Measurements from ENCODE around the gene TNFSF4.

The TNFSF4 gene

DNA sequence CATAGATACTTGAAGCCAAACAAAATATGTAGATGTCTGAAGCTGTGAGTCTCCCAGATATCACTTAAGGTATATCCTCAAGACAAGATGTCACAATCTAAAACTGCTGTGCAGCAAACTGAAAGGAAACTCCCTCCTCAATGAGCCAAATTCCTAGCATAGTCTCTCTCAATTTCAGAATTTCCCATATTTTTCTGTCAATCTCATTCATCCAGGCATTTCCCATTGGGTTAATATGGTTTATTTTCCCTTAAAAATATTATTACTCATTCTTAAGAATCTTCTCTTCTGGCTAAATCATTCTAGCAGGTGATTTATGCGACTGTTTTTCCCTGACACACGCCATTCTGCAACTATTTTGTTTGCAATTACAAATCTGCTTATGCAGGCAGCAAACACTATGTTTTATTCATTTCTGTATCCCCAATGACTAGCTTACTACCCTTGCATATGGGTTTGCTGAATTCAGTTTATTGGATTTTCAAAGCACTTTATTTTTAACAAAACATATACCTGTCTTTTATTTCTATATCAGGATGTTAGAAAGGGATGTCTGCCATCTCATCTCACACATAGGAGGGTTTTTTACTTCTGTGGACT, 69.9 kb downstream of the TNFSF4 start:
- TF ChIP-seq, protein P1, sequence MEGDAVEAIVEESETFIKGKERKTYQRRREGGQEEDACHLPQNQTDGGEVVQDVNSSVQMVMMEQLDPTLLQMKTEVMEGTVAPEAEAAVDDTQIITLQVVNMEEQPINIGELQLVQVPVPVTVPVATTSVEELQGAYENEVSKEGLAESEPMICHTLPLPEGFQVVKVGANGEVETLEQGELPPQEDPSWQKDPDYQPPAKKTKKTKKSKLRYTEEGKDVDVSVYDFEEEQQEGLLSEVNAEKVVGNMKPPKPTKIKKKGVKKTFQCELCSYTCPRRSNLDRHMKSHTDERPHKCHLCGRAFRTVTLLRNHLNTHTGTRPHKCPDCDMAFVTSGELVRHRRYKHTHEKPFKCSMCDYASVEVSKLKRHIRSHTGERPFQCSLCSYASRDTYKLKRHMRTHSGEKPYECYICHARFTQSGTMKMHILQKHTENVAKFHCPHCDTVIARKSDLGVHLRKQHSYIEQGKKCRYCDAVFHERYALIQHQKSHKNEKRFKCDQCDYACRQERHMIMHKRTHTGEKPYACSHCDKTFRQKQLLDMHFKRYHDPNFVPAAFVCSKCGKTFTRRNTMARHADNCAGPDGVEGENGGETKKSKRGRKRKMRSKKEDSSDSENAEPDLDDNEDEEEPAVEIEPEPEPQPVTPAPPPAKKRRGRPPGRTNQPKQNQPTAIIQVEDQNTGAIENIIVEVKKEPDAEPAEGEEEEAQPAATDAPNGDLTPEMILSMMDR (IDR thresholded peaks at IDR 0.05; ENCODE audit: insufficient read depth, low read depth, low read length, missing control alignments) = no peak
- DNase-seq (ENCODE audit: low read depth) = no peak
- H3K4me3 ChIP-seq (ENCODE audit: low read depth, low read length) = no peak overlapping the region

DNA sequence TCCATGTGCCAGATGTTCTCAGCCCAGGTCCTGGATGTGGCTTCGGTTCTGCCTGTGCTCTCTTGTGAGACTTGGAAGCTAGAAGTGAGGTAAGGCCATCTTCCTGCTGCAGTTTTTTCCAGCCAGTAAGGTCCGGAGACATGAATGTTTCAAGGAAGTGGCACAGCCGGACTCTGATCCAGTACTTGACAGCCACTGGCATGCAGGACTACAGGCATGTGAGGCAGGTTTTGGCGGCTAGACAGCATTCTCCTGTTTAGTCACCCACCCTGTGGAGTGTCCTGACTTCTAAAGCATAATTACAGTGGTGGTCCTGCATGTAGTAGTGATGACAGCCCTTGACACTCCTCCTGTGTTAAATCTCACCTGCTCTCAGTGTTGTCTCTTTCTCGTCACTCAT, 72.3 kb downstream of the TNFSF4 start:
- DNase-seq (ENCODE audit: low read depth) = no peak
- TF ChIP-seq, protein P1 (IDR thresholded peaks at IDR 0.05; ENCODE audit: insufficient read depth, low read depth, low read length, missing control alignments) = no peak
- H3K4me3 ChIP-seq (ENCODE audit: low read depth, low read length) = no peak overlapping the region

DNA sequence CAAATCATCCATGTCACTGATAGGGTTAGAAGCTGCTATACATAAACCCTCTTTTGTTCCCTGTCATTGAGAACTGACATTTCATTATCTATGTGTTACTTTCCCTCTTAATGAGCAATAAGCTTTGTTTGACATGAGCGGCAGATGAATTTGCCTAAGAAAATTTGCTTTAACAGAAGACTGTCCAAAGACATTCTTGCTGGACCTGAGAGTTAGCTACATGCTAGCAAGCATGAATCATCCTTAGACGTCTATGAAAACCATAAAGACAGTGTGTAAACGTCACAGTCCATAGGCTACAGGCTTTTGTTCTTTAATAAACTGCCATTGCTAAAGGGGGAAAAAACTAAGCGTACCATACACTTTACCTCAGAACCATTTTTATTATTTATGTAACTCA, 73.1 kb downstream of the TNFSF4 start:
- TF ChIP-seq, protein P1 (IDR thresholded peaks at IDR 0.05; ENCODE audit: insufficient read depth, low read depth, low read length, missing control alignments) = no peak
- no peak for DNase-seq (ENCODE audit: low read depth)
- no peak overlapping the region for H3K4me3 ChIP-seq (ENCODE audit: low read depth, low read length)

Measured in GM12865 (cell line).